ENCODE measurements around the gene TFEB. TPM values are rescaled to one million over a fixed set of nuclear protein-coding genes. Genes with fewer than 3 reads are reported as not detected.

Gene TFEB
- total RNA-seq, 1 experiment from 2014 or later: 16.2 TPM

DNA sequence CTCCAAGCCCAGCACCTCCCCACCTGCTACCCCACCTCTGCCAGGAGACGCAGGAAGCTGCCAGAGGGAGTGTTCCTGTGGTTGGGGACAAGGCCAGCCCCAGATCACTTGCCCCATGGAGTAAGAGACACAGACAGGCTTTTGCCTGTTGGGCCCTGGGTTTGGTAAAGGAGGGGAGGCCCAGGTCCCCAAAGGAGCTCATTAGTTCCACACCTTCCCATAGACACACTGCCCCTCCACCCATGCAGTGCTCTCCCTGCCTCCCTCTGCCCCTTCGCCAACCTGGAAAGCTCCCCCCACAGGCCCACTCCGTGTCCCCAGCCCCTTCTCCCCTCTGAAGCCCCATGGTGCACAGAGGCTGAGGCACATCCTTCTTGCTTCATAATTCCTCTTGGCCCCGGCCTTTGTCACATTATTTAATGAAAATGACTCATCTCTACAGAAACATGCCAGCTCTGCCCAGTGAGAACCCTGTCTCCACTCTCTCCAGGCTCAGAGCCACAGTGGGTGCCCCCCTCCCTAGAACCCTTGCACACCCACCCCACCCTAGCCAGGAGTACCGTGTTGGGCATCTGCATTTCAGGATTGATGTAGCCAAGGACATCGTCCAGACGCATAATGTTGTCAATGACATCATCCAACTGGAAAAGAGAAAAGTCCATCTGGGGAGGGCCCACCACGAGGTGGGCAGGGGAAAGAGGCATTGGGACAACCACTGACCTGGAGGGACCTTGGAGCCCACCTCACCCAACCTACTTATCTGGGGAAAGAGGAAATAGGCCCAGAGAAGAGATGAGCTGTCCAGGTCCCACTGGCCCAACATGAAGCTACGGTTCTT, 46.0 kb downstream of the TFEB start:
- intact Hi-C loops (cut with micrococcal nuclease): no loop called here
- Mint-ChIP-seq H3K9me3 (ENCODE audit: unreplicated experiment) (no peaks in the 10 kb centered on the region), H3K27me3 (ENCODE audit: insufficient read depth, unreplicated experiment) (no peaks in the 10 kb centered on the region), H3K4me3 (ENCODE audit: unreplicated experiment) (no peak overlapping the region), H3K27ac (ENCODE audit: low read depth, unreplicated experiment) (no peak overlapping the region), H3K36me3 (ENCODE audit: insufficient read depth, unreplicated experiment) (peaks cover 39% of the 10 kb centered on the region), H3K4me1 (ENCODE audit: insufficient read depth, unreplicated experiment) (peaks cover 7% of the 10 kb centered on the region)
- DNase-seq (ENCODE audit: unreplicated experiment): peak; percentile 53
- TF ChIP-seq, protein P1, sequence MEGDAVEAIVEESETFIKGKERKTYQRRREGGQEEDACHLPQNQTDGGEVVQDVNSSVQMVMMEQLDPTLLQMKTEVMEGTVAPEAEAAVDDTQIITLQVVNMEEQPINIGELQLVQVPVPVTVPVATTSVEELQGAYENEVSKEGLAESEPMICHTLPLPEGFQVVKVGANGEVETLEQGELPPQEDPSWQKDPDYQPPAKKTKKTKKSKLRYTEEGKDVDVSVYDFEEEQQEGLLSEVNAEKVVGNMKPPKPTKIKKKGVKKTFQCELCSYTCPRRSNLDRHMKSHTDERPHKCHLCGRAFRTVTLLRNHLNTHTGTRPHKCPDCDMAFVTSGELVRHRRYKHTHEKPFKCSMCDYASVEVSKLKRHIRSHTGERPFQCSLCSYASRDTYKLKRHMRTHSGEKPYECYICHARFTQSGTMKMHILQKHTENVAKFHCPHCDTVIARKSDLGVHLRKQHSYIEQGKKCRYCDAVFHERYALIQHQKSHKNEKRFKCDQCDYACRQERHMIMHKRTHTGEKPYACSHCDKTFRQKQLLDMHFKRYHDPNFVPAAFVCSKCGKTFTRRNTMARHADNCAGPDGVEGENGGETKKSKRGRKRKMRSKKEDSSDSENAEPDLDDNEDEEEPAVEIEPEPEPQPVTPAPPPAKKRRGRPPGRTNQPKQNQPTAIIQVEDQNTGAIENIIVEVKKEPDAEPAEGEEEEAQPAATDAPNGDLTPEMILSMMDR (IDR thresholded peaks at IDR 0.05; ENCODE audit: unreplicated experiment): no peak
- ChIA-PET CTCF (interaction anchor here (0.6 to 8.3 kb wide), 14 partner anchors 10 to 499 kb away, joined by 3 to 137 read pairs (median 4); no protein-coding TSS in a partner anchor), POLR2A (interaction anchor here (0.6 kb wide), 1 partner anchor 98 kb away, joined by 3 read pairs; no protein-coding TSS in a partner anchor)
- no TSS peak for BruUV-seq (replicated peaks)

DNA sequence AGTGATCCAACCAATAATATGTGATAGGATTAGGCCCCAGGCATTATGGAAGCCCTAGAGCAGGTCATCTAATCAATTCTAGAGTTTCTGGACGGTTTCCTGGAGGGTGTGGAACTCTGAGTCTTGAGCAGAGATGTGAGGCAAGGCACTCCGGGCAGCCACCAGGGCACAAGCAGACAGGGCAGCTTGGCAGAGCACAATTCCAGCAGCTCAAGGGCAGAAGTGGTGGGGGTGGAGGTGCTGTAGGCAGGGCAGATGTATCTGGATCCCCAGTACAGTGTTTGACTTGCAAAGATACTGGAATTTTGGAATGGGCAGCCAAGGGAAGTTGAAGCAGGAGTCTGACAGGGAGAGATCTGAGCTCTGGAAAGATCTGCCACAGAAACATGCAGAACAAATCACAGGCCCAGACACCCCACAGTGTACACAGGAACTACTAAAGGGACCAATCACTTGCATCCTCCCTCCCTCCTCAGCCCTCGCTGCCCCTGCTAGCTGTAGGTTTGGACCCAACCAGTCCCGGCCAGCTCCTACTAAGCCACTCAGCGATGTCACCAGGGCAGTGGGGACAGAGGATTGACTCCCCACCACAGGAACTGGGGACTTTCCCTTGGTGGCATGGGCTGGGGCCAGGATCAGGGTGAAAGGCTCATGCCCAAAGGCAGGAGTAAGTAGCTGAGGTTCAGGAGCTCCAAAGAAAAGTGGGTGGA, 47.0 kb downstream of the TFEB start:
- TF ChIP-seq, protein P1 (IDR thresholded peaks at IDR 0.05; ENCODE audit: unreplicated experiment): no peak
- Mint-ChIP-seq H3K27me3 (ENCODE audit: insufficient read depth, unreplicated experiment) (no peaks in the 10 kb centered on the region), H3K36me3 (ENCODE audit: insufficient read depth, unreplicated experiment) (peaks cover 46% of the 10 kb centered on the region), H3K4me1 (ENCODE audit: insufficient read depth, unreplicated experiment) (peaks cover 7% of the 10 kb centered on the region), H3K4me3 (ENCODE audit: unreplicated experiment) (no peak overlapping the region), H3K9me3 (ENCODE audit: unreplicated experiment) (no peaks in the 10 kb centered on the region), H3K27ac (ENCODE audit: low read depth, unreplicated experiment) (no peak overlapping the region)
- POLR2A ChIA-PET: no interaction called here
- CTCF ChIA-PET: interaction anchor here (0.6 to 8.3 kb wide), 10 partner anchors 16 to 320 kb away, joined by 3 to 137 read pairs (median 3); partner anchors contain the start of gene FRS3
- intact Hi-C loops (cut with micrococcal nuclease): no loop called here
- BruUV-seq (replicated peaks): no TSS peak
- DNase-seq (ENCODE audit: unreplicated experiment): no peak

DNA sequence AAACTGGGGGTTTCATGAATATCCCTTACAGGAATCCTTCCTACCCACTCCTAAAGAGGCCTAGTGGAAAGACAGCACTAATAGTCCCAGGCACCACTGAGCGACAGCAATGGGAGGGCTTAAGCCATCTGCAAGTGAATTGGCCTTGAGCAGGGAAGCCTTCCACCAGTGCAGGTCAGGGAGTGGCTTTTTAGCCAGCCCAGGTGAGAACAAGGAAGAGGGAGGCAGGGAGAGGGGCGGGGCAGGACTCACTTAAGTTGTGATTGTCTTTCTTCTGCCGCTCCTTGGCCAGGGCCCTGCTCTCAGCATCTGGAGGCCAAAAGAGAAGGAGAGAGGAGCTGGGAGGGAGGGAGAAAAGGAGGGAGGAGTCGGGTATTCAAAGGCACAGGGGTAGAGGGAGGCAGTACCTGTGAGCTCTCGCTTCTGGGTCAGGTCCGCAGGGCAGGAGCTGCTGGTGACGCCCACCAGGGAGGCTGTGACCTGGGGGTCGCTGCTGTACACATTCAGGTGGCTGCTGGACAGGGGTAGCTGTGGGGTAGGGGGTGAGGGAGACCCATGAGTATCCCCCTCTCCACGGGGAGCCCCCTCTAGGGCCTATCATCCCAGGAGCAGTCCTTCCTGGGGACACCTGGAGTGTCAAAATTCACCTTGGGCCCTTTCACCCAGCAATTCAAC, 47.8 kb downstream of the TFEB start:
- ChIA-PET CTCF (interaction anchor here (0.6 to 8.3 kb wide), 6 partner anchors 11 to 322 kb away, joined by 3 to 137 read pairs (median 4); partner anchors contain the start of gene FRS3), POLR2A (no interaction called here)
- BruUV-seq (replicated peaks): no TSS peak
- DNase-seq (ENCODE audit: unreplicated experiment): no peak
- H3K36me3 Mint-ChIP-seq (ENCODE audit: insufficient read depth, unreplicated experiment): peaks cover 49% of the 10 kb centered on the region
- intact Hi-C loops (cut with micrococcal nuclease): no loop called here
- no peaks in the 10 kb centered on the region for H3K9me3 Mint-ChIP-seq (ENCODE audit: unreplicated experiment)
- TF ChIP-seq, protein P1 (IDR thresholded peaks at IDR 0.05; ENCODE audit: unreplicated experiment): no peak
- H3K27ac Mint-ChIP-seq (ENCODE audit: low read depth, unreplicated experiment): no peak overlapping the region
- H3K27me3 Mint-ChIP-seq (ENCODE audit: insufficient read depth, unreplicated experiment): no peaks in the 10 kb centered on the region
- H3K4me3 Mint-ChIP-seq (ENCODE audit: unreplicated experiment): no peak overlapping the region
- H3K4me1 Mint-ChIP-seq (ENCODE audit: insufficient read depth, unreplicated experiment): peaks cover 7% of the 10 kb centered on the region
